K562 (cell line): ENCODE measurements around the gene HBQ1.

Experiments used
- KLF10 ChIP-seq: fragments of 250-450 bp; sonication (Bioruptor Pico); IDR thresholded peaks from 2 replicates; pipeline ENCODE4 v1.6.1; 2021; ENCODE audit warnings: matching md5 sums
- MTA3 ChIP-seq: fragments of 450-650 bp; formaldehyde crosslinking; IDR thresholded peaks from 2 replicates; pipeline ENCODE4 v1.6.1; 2017; ENCODE audit warnings: mild to moderate bottlenecking, borderline replicate concordance
- NR4A1 ChIP-seq, 2 experiments: fragments of 250-450 bp in 1 of 2; fragments of 450-650 bp in 1 of 2; sonication (Bioruptor Pico) in 1 of 2; IDR thresholded peaks; 2 replicates each; pipeline versions ENCODE4 v1.4.0 to v1.6.1; 2016 to 2020; ENCODE audit warnings: mild to moderate bottlenecking in 2 of 2, missing compliant biosample characterization in 1 of 2, missing genetic modification characterization in 1 of 2, moderate library complexity in 1 of 2
- POLR2AphosphoS5 ChIP-seq: IDR thresholded peaks from 2 replicates; pipeline ENCODE4 v1.6.1; 2011; ENCODE audit warnings: mild to moderate bottlenecking, low read depth, low read length, moderate library complexity; ENCODE audit not compliant: control insufficient read depth, insufficient read depth
- SRSF1 ChIP-seq: fragments of 200-400 bp; formaldehyde crosslinking; IDR thresholded peaks from 2 replicates; pipeline ENCODE4 v1.6.1; 2017; ENCODE audit warnings: mild to moderate bottlenecking, low read depth, low read length, moderate library complexity
- TF ChIP-seq, protein P1 (sequence below), 3 experiments: IDR thresholded peaks in 2 of 3; conservative IDR thresholded peaks in 1 of 3; 2 replicates each; pipeline ENCODE4 v1.5.1; 2011 to 2012; ENCODE audit warnings: low read length in 3 of 3, mild to moderate bottlenecking in 3 of 3, control low read depth in 2 of 3, improper control_type of control experiment in 1 of 3, inconsistent platforms in 1 of 3, low read depth in 1 of 3, mixed read lengths in 1 of 3, moderate library complexity in 1 of 3; ENCODE audit not compliant: insufficient read depth in 2 of 3
- TF ChIP-seq, protein P2 (sequence below), 2 experiments: IDR thresholded peaks; 2 replicates each; pipeline ENCODE4 v1.6.1; 2012; ENCODE audit warnings: improper control_type of control experiment in 2 of 2, low read depth in 2 of 2, low read length in 2 of 2, borderline replicate concordance in 1 of 2
- TF ChIP-seq, protein P3 (sequence below): IDR thresholded peaks from 3 replicates; pipeline ENCODE4 v1.6.1; 2011; ENCODE audit warnings: borderline replicate concordance, mild to moderate bottlenecking; ENCODE audit not compliant: insufficient read length, insufficient read depth
- TF ChIP-seq, protein P4 (sequence below): conservative IDR thresholded peaks from 2 replicates; pipeline ENCODE4 v1.6.1; 2011; ENCODE audit warnings: low read depth, mild to moderate bottlenecking, low read length; ENCODE audit not compliant: control insufficient read depth

DNA sequence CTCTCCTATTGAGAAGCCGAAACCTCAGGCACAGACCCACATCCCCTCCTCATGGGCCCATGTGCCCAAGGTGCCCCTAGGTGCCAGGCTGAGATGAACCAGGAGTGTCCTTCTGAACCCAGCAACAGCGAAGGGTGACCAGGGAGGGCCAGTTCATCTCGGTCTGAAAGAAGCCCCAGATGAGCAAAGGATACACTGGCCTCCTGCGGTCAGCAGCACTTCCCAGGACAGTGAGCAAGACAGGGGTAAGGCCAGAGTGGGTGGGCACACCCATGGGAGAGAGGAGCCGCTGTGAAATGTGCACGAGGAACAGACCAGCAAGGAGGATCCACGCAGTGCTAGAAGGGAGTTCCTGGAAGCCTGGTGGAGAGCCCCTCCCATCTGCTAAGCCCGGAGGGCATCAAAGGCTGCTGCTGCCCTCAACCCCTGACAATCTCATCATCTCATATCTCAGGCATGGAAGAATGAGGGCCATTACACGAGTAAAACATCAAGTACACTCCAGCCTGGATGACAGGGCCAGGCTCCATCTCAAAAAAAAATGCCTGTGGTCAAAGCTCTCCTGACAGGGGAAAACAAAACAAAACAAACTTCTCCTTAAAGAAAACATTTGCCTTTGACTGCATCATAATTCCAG is 31.1 kb upstream of the HBQ1 start:
- TF ChIP-seq KLF10 (CRISPR knock-in tag) = no peak
- TF ChIP-seq POLR2AphosphoS5 = no peak
- TF ChIP-seq, protein P1, sequence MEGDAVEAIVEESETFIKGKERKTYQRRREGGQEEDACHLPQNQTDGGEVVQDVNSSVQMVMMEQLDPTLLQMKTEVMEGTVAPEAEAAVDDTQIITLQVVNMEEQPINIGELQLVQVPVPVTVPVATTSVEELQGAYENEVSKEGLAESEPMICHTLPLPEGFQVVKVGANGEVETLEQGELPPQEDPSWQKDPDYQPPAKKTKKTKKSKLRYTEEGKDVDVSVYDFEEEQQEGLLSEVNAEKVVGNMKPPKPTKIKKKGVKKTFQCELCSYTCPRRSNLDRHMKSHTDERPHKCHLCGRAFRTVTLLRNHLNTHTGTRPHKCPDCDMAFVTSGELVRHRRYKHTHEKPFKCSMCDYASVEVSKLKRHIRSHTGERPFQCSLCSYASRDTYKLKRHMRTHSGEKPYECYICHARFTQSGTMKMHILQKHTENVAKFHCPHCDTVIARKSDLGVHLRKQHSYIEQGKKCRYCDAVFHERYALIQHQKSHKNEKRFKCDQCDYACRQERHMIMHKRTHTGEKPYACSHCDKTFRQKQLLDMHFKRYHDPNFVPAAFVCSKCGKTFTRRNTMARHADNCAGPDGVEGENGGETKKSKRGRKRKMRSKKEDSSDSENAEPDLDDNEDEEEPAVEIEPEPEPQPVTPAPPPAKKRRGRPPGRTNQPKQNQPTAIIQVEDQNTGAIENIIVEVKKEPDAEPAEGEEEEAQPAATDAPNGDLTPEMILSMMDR (IDR thresholded peaks at IDR 0.05 in 2 of 3, conservative IDR thresholded peaks at IDR 0.05 in 1 of 3; ENCODE audit: insufficient read depth in 2 of 3, low read depth in 1 of 3, low read length in 3 of 3) = no peak
- TF ChIP-seq MTA3 = no peak; the same call in 1 of the 2 replicates
- TF ChIP-seq NR4A1 (CRISPR knock-in tag; IDR thresholded peaks at IDR 0.05) = no peak
- no peak for TF ChIP-seq NR4A1 (tag; IDR thresholded peaks at IDR 0.05)
- TF ChIP-seq, protein P2, sequence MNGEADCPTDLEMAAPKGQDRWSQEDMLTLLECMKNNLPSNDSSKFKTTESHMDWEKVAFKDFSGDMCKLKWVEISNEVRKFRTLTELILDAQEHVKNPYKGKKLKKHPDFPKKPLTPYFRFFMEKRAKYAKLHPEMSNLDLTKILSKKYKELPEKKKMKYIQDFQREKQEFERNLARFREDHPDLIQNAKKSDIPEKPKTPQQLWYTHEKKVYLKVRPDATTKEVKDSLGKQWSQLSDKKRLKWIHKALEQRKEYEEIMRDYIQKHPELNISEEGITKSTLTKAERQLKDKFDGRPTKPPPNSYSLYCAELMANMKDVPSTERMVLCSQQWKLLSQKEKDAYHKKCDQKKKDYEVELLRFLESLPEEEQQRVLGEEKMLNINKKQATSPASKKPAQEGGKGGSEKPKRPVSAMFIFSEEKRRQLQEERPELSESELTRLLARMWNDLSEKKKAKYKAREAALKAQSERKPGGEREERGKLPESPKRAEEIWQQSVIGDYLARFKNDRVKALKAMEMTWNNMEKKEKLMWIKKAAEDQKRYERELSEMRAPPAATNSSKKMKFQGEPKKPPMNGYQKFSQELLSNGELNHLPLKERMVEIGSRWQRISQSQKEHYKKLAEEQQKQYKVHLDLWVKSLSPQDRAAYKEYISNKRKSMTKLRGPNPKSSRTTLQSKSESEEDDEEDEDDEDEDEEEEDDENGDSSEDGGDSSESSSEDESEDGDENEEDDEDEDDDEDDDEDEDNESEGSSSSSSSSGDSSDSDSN (IDR thresholded peaks at IDR 0.05; ENCODE audit: borderline replicate concordance in 1 of 2, low read depth in 2 of 2, low read length in 2 of 2) = no peak
- TF ChIP-seq, protein P3, sequence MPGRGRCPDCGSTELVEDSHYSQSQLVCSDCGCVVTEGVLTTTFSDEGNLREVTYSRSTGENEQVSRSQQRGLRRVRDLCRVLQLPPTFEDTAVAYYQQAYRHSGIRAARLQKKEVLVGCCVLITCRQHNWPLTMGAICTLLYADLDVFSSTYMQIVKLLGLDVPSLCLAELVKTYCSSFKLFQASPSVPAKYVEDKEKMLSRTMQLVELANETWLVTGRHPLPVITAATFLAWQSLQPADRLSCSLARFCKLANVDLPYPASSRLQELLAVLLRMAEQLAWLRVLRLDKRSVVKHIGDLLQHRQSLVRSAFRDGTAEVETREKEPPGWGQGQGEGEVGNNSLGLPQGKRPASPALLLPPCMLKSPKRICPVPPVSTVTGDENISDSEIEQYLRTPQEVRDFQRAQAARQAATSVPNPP = no peak
- TF ChIP-seq, protein P4, sequence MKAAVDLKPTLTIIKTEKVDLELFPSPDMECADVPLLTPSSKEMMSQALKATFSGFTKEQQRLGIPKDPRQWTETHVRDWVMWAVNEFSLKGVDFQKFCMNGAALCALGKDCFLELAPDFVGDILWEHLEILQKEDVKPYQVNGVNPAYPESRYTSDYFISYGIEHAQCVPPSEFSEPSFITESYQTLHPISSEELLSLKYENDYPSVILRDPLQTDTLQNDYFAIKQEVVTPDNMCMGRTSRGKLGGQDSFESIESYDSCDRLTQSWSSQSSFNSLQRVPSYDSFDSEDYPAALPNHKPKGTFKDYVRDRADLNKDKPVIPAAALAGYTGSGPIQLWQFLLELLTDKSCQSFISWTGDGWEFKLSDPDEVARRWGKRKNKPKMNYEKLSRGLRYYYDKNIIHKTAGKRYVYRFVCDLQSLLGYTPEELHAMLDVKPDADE = no peak
- no peak for TF ChIP-seq SRSF1
